Skeletal muscle satellite cell (primary cell): ENCODE measurements around the gene SETD2.
A peak's percentile ranks its signal among the peaks of the same experiment; 100 is the strongest.
"Not testable (repeated sequence)": the region's sequence is repeated elsewhere in the genome, so short reads cannot be mapped to it uniquely, and the experiment has no call there.

Experiments used
- H3K27me3 ChIP-seq: 2 replicates; pipeline ENCODE4 v1.7.0; 2013; ENCODE audit warnings: low read length; ENCODE audit not compliant: control insufficient read depth, insufficient read depth
- H3K36me3 ChIP-seq: 2 replicates; pipeline ENCODE4 v1.7.0; 2013; ENCODE audit warnings: mild to moderate bottlenecking, control low read depth, low read length; ENCODE audit not compliant: insufficient read depth
- H3K4me1 ChIP-seq: 2 replicates; pipeline ENCODE4 v1.7.0; 2013; ENCODE audit warnings: low read length; ENCODE audit not compliant: control insufficient read depth, insufficient read depth
- H3K4me2 ChIP-seq: 2 replicates; pipeline ENCODE4 v1.7.0; 2013; ENCODE audit warnings: mild to moderate bottlenecking, low read length
- H3K4me3 ChIP-seq: 2 replicates; pipeline ENCODE4 v1.7.0; 2013; ENCODE audit warnings: low read length
- H3K9ac ChIP-seq: 2 replicates; pipeline ENCODE4 v1.7.0; 2013; ENCODE audit warnings: mild to moderate bottlenecking, low read depth, low read length, moderate library complexity
- H3K9me3 ChIP-seq: replicated peaks from 2 replicates; pipeline ENCODE4 v1.7.0; 2013; ENCODE audit warnings: mild to moderate bottlenecking, control low read depth, low read length

The SETD2 gene

DNA sequence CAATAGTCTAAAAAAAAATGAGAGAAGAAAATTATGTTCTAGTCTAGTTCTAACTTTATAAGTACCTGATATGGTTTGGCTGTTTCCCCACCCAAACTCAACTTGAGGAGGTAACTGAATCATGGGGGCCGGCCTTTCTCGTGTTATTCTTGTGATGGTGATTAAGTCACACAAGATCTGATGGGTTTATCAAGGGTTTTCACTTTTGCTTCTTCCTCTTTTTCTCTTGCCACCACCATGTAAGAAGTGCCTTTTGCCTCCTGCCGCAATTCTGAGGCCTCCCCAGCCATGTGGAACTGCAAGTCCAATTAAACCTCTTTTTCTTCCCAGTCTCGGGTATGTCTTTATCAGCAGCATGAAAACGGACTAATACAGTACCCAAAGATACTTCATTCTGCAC, 44.5 kb downstream of the SETD2 start:
- H3K27me3 ChIP-seq, H3K9ac ChIP-seq, H3K4me3 ChIP-seq, H3K4me2 ChIP-seq, H3K9me3 ChIP-seq: not testable (repeated sequence)
- peaks cover 26% of the 10 kb centered on the region for H3K4me1 ChIP-seq
- peaks cover 37% of the 10 kb centered on the region for H3K36me3 ChIP-seq

DNA sequence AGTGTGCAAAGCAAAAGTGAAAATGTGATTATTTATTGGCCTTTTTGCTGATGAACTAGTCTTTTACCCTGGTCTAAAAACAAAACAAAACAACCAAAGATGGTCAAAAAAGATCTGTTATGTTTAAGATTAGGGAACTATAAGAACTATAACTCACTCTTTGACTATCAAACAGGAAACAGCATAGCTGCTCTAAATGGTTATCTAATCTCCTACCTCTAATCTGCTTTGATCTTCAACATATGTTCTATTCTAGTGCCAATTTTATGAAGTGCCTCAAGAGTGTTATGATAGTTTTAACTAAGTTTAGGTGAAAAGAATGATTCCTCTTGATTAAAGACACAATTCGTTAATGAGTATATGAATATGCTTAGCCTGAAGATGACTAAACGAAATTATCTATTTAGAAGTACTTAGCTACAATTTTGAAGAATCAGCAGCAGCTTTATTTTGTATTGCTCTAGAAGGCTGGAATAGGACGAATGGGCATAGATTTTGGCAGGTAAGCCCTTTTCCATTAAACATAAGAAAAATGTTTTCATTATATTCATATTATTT, 46.0 kb downstream of the SETD2 start:
- Histone ChIP-seq H3K4me1 (peaks cover 36% of the 10 kb centered on the region), H3K9ac (no peak overlapping the region), H3K4me3 (no peak overlapping the region), H3K36me3 (peaks cover 32% of the 10 kb centered on the region), H3K27me3 (no peaks in the 10 kb centered on the region), H3K9me3 (no peaks in the 10 kb centered on the region), H3K4me2 (no peak overlapping the region)

DNA sequence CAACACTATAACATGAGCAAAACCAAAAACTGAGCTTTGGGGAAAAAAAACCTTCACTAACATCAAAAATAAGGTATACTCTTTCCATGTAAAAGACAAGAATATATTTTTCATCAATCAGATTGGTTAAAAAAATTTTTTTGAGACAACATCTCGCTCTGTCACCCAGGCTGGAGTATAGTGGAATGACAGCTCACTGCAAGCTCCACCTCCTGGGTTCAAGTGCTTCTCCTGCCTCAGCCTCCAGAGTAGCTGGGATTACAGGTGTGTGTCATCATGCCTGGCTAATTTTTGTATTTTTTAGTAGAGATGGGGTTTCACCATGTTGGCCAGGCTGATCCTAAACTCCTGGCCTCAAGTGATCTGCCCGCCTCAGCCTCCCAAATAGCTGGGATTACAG, 48.4 kb downstream of the SETD2 start:
- H3K9me3 ChIP-seq, H3K4me3 ChIP-seq, H3K9ac ChIP-seq, H3K4me2 ChIP-seq, H3K27me3 ChIP-seq: not testable (repeated sequence)
- Histone ChIP-seq H3K36me3 (peaks cover 15% of the 10 kb centered on the region), H3K4me1 (peaks cover 37% of the 10 kb centered on the region)

DNA sequence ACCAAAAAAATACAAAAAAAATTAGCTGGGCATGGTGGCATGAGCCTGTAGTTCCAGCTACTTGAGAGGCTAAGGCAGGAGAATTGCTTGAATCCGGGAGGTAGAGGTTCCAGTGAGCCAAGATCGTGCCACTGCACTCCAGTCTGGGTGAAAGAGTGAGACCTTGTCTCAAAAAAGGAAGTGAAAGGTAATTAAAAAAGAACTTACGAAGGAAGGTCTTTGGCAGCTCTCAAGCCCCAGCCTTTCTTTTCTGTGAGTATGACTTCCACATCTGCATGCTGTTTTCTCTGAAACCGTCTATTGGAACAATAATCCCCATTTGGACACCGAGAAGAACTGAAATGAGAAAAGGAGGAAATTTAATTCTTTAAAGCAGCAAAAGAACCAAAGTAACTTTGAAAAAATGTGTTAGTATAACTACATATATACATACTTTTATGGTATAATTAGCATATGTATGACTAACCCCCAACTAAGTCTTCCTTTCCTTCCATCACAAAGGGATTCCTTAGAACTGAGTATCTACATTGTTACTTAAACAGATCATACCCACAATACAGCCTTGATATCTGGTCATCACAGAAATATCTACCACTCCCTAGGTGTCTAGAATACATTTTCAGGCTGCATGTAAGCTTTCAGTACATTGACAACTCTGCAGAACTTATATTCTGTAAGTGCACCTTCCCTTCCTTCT, 50.1 kb downstream of the SETD2 start:
- Histone ChIP-seq H3K4me2 (peak overlapping the region; percentile 47), H3K27me3 (no peaks in the 10 kb centered on the region), H3K36me3 (peaks cover 16% of the 10 kb centered on the region), H3K4me1 (peaks cover 44% of the 10 kb centered on the region), H3K9ac (peak overlapping the region; percentile 37), H3K4me3 (peak overlapping the region; percentile 3), H3K9me3 (no peaks in the 10 kb centered on the region)

- Histone ChIP-seq H3K36me3 (peaks cover 16% of the 10 kb centered on the region), H3K9me3 (no peaks in the 10 kb centered on the region), H3K4me3 (no peak overlapping the region), H3K27me3 (no peaks in the 10 kb centered on the region), H3K4me1 (peaks cover 51% of the 10 kb centered on the region), H3K9ac (no peak overlapping the region), H3K4me2 (no peak overlapping the region)
These were observed 50.9 kb downstream of the SETD2 start for GRCh38 chr3:47112997-47113396.

- Histone ChIP-seq H3K9ac (no peak overlapping the region), H3K4me1 (peaks cover 28% of the 10 kb centered on the region), H3K27me3 (no peaks in the 10 kb centered on the region), H3K9me3 (no peaks in the 10 kb centered on the region), H3K4me2 (no peak overlapping the region), H3K4me3 (no peak overlapping the region), H3K36me3 (peaks cover 21% of the 10 kb centered on the region)
These were observed 54.5 kb downstream of the SETD2 start for GRCh38 chr3:47109393-47109792.

- Histone ChIP-seq H3K9ac (no peak overlapping the region), H3K36me3 (peaks cover 23% of the 10 kb centered on the region), H3K4me2 (peak overlapping the region; percentile 7), H3K4me3 (no peak overlapping the region), H3K4me1 (peaks cover 20% of the 10 kb centered on the region), H3K9me3 (no peaks in the 10 kb centered on the region), H3K27me3 (no peaks in the 10 kb centered on the region)
These were observed 55.4 kb downstream of the SETD2 start for GRCh38 chr3:47108546-47108945.

GRCh38 chr3:47104259-47104658, 59.7 kb downstream of the SETD2 start:
- peaks cover 25% of the 10 kb centered on the region for H3K36me3 ChIP-seq
- no peak overlapping the region for H3K9ac ChIP-seq
- no peaks in the 10 kb centered on the region for H3K9me3 ChIP-seq
- H3K4me2 ChIP-seq, result no peak overlapping the region
- H3K4me1 ChIP-seq, result peaks cover 12% of the 10 kb centered on the region
- no peaks in the 10 kb centered on the region for H3K27me3 ChIP-seq
- no peak overlapping the region for H3K4me3 ChIP-seq

- H3K27me3 ChIP-seq, result no peaks in the 10 kb centered on the region
- H3K4me1 ChIP-seq, result peaks cover 5% of the 10 kb centered on the region
- H3K9ac ChIP-seq, result no peak overlapping the region
- H3K4me3 ChIP-seq, result no peak overlapping the region
- H3K9me3 ChIP-seq, result no peaks in the 10 kb centered on the region
- peaks cover 24% of the 10 kb centered on the region for H3K36me3 ChIP-seq
- H3K4me2 ChIP-seq, result no peak overlapping the region
These were observed 60.3 kb downstream of the SETD2 start for GRCh38 chr3:47103619-47104018.

- Histone ChIP-seq H3K27me3 (no peaks in the 10 kb centered on the region), H3K36me3 (peaks cover 29% of the 10 kb centered on the region), H3K9ac (no peak overlapping the region), H3K4me2 (no peak overlapping the region), H3K4me3 (no peak overlapping the region), H3K4me1 (peaks cover 9% of the 10 kb centered on the region), H3K9me3 (no peaks in the 10 kb centered on the region)
These were observed 61.8 kb downstream of the SETD2 start for GRCh38 chr3:47102081-47102600.

- no peak overlapping the region for H3K4me2 ChIP-seq
- peaks cover 39% of the 10 kb centered on the region for H3K36me3 ChIP-seq
- H3K4me3 ChIP-seq, result no peak overlapping the region
- H3K4me1 ChIP-seq, result peaks cover 17% of the 10 kb centered on the region
- no peak overlapping the region for H3K9ac ChIP-seq
- no peaks in the 10 kb centered on the region for H3K9me3 ChIP-seq
- no peaks in the 10 kb centered on the region for H3K27me3 ChIP-seq
These were observed 65.0 kb downstream of the SETD2 start for GRCh38 chr3:47098910-47099309.

DNA sequence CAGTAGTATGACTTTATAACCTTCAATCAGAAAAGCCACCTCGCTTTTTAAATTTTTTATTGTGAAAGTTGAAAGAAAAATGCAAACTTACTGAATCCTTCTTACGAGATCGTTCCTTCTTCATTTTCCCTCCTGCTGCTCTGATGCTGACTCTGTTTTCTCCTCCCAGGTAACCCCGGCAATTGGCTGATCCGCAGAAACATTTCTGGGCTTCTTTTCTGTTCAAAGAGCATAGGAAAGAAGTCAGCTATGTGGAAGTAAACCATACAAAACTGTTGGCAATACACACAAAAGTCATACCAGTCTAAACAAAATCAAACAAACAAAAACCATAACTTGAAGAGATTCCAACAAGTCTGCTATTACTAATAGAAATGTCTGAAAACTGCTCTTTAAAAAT, 66.0 kb downstream of the SETD2 start:
- no peak overlapping the region for H3K4me2 ChIP-seq
- no peaks in the 10 kb centered on the region for H3K9me3 ChIP-seq
- H3K4me3 ChIP-seq, result no peak overlapping the region
- H3K4me1 ChIP-seq, result peaks cover 17% of the 10 kb centered on the region
- no peaks in the 10 kb centered on the region for H3K27me3 ChIP-seq
- H3K36me3 ChIP-seq, result peaks cover 45% of the 10 kb centered on the region
- no peak overlapping the region for H3K9ac ChIP-seq
